ENCODE measurements around the gene HAAO. TPM values are rescaled to one million over a fixed set of nuclear protein-coding genes. Genes with fewer than 3 reads are reported as not detected.

HAAO gene
- total RNA-seq, 1 donor from 2014 or later = 10.0 TPM

DNA sequence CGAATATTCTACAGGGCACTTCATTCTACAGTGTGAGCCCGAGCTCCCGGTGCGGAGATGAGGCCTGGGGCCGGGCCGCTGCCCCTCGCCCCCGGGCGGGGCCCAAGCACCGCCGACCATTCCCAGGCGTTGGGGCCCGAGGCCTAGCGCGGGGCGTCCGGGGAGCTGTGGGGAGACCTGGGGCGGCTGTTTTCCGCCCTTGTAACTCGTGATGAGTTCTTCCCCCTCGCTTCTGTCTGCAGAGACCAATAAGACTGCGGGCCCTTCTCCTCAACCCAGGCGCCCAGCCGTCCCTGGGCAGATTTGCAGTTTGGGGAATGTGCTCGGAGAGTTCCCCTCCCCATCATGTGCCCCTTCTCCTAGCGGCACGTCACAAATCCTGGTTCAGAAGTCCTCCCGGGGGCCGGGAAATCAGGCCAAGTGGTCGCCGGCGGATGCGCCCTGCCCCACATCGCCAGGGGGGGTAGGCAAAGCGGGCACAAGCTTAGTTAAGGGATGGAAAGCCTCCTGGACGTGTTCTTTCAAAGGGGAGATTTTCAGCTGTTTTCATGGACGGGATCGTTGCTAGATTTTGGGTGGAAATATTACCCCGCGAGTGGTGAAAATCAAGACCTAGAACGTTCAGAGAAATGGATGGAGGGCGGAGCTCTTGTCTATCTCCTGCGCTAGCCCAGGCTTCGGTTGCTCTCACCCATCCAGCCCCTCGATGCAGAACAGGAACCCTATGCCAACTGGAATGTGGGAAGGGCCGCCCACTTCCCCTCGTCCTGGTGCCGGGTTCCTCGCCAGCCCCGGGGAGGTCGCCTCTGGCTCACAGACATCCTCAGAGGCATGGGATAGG is 18.8 kb upstream of the HAAO start:
- Mint-ChIP-seq H3K4me1 (ENCODE audit: unreplicated experiment) (peaks cover 22% of the 10 kb centered on the region), H3K4me3 (peak overlapping the region; percentile 97), H3K9me3 (peaks cover 8% of the 10 kb centered on the region), H3K27ac (peak overlapping the region; percentile 99), H3K36me3 (peaks cover 7% of the 10 kb centered on the region), H3K27me3 (peaks cover 9% of the 10 kb centered on the region)
- DNase-seq (ENCODE audit: extremely low spot score, unreplicated experiment) = no peak
- TF ChIP-seq, protein P1, sequence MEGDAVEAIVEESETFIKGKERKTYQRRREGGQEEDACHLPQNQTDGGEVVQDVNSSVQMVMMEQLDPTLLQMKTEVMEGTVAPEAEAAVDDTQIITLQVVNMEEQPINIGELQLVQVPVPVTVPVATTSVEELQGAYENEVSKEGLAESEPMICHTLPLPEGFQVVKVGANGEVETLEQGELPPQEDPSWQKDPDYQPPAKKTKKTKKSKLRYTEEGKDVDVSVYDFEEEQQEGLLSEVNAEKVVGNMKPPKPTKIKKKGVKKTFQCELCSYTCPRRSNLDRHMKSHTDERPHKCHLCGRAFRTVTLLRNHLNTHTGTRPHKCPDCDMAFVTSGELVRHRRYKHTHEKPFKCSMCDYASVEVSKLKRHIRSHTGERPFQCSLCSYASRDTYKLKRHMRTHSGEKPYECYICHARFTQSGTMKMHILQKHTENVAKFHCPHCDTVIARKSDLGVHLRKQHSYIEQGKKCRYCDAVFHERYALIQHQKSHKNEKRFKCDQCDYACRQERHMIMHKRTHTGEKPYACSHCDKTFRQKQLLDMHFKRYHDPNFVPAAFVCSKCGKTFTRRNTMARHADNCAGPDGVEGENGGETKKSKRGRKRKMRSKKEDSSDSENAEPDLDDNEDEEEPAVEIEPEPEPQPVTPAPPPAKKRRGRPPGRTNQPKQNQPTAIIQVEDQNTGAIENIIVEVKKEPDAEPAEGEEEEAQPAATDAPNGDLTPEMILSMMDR (conservative IDR thresholded peaks at IDR 0.05) = no peak

DNA sequence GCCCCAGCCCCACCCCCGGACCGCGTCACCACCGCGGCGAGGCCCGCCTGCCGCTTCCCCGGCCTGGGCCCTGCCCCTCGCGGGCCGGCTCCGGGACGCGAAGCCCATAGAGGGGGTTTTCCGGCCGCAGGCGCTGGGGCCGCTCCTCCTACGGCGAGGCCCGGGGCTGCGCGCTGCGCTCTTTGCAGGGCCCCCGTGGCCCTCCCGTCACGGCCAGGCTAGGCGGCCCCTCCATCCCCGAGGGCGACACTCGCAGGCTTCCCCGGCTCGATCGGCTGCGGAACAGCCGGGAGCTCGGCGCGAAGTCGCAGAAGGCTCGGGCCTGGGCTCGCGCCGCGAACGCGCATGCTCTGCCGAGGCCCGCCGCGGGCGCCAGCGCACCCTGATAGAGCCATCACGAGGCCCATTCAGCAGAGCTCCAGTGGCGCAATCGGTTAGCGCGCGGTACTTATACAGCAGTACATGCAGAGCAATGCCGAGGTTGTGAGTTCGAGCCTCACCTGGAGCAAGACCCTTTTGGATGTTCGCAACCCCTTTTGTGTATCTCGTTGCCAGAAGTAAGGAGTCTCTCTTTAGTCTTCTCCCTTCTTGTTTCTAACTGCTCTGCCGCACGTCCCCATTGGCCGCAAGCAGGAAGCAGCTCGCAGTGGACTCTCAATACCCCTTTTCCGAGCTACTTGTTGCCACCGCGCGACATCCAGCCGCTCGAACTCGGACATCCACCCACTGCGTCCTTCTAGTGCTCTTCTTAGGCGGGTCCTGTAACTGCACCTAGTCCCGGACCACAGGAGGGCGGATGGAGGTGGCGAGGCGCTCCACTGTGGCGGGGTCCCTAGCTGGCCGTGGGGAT is 18.0 kb upstream of the HAAO start:
- H3K27ac Mint-ChIP-seq = peak overlapping the region; percentile 99
- peak; percentile 98 for DNase-seq (ENCODE audit: extremely low spot score, unreplicated experiment)

DNA sequence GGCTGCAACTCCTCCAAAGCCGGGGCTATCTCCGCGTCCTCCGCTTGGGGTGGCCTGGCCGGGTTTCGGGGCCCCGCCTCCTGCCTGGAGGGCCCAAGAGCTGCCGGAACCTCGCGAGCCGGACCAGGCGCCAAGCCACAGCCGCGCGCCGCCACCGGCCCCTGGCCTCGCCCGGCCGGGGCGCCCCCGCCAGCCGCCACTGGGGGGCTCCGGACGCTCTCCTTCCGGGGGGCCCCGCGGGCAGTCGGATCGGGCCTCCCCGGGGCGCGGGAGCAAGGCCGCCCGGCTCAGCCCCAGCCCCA is 17.4 kb upstream of the HAAO start:
- Mint-ChIP-seq H3K4me1 (ENCODE audit: unreplicated experiment) (peaks cover 22% of the 10 kb centered on the region), H3K27me3 (peaks cover 9% of the 10 kb centered on the region), H3K4me3 (peak overlapping the region; percentile 85), H3K27ac (peak overlapping the region; percentile 88), H3K9me3 (peaks cover 8% of the 10 kb centered on the region), H3K36me3 (peaks cover 7% of the 10 kb centered on the region)
- DNase-seq (ENCODE audit: extremely low spot score, unreplicated experiment) = peak; percentile 87
- TF ChIP-seq, protein P1 (conservative IDR thresholded peaks at IDR 0.05) = peak; percentile 68

More for the DNA sequence above, 18.0 kb upstream of the HAAO start:
- Mint-ChIP-seq H3K36me3 (peaks cover 7% of the 10 kb centered on the region), H3K27me3 (peaks cover 9% of the 10 kb centered on the region), H3K9me3 (peaks cover 8% of the 10 kb centered on the region), H3K4me1 (ENCODE audit: unreplicated experiment) (peaks cover 22% of the 10 kb centered on the region), H3K4me3 (peak overlapping the region; percentile 97)
- TF ChIP-seq, protein P1 (conservative IDR thresholded peaks at IDR 0.05) = no peak

DNA sequence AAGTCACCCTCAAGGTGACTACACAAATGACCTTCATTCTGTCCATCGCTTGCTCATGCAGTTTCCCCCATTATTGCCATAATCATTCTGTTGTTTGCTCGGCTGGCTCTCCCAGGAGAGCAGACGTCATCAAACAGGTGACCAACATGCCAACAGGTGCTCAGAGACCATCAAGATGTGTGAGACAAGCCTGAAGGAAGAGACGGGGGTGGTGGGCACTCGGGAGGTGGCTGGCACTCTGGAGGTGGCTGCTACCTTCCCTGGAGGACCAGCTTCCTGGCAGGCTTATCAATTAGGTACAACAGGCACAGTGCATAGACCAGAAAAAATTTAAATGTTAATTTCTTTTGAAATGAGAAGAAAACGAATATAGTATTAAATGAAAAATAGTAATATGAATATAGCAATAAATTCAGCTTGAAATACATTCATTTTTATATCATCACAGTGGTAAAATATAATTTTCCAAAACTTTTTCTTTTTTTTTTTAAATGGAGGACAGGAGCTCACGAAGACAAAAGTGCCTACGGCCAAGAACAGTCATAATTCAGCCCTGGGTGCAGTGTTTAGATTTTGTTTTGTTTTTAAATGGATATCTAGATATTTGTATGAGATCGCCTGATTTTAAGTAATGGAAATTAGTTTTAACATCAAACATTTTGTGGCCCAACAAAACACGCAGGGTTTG is 16.9 kb upstream of the HAAO start:
- H3K4me3 Mint-ChIP-seq = peak overlapping the region; percentile 85
- TF ChIP-seq, protein P1 (conservative IDR thresholded peaks at IDR 0.05) = no peak
- H3K4me1 Mint-ChIP-seq (ENCODE audit: unreplicated experiment) = peaks cover 22% of the 10 kb centered on the region
- peaks cover 9% of the 10 kb centered on the region for H3K27me3 Mint-ChIP-seq
- peak overlapping the region; percentile 88 for H3K27ac Mint-ChIP-seq
- peaks cover 7% of the 10 kb centered on the region for H3K36me3 Mint-ChIP-seq
- no peak for DNase-seq (ENCODE audit: extremely low spot score, unreplicated experiment)
- peaks cover 8% of the 10 kb centered on the region for H3K9me3 Mint-ChIP-seq

DNA sequence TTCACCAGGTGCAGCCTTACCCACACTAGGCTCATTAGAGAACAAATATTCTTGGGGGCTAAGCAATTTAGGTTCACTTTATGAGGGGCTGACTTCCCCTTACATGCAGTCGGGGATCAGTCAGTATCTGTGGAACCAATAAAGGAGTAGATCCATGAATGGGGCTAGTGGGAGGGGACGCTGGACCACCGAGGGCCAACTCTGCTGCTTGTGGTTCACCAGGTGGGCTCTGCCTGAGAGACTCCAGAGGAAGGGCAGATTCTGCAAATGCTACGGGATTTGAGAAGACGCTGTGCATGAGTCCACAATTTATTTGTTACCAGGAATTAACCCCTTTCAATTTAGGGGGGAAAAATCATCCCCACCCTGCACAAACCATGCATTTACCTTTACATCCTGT is 15.9 kb upstream of the HAAO start:
- peaks cover 22% of the 10 kb centered on the region for H3K4me1 Mint-ChIP-seq (ENCODE audit: unreplicated experiment)
- H3K36me3 Mint-ChIP-seq = peaks cover 7% of the 10 kb centered on the region
- no peak for DNase-seq (ENCODE audit: extremely low spot score, unreplicated experiment)
- peaks cover 7% of the 10 kb centered on the region for H3K9me3 Mint-ChIP-seq
- peak overlapping the region; percentile 79 for H3K27ac Mint-ChIP-seq
- H3K4me3 Mint-ChIP-seq = peak overlapping the region; percentile 72
- H3K27me3 Mint-ChIP-seq = peaks cover 9% of the 10 kb centered on the region
- TF ChIP-seq, protein P1 (conservative IDR thresholded peaks at IDR 0.05) = no peak
